Activated T-cell treated with anti-CD3 and anti-CD28 coated beads, Interleukin-2, amount 50 U/mL, for 4 hours (primary cell): ENCODE data around the gene PTGS1. TPM values are rescaled to one million over a fixed set of nuclear protein-coding genes. Genes with fewer than 3 reads are reported as not detected.

Experiments
- ATAC-seq, 2 donors: fragments of 200-7000 bp; cut with Tn5 transposase; one replicate each; pipeline ENCODE4 v1.10.0; 2021
- DNase-seq: peaks from one replicate; pipeline ENCODE4 v3.0.0-alpha.2; 2020
- H3K27me3 Mint-ChIP-seq: one replicate; pipeline ENCODE4 v1.8.0; 2021; ENCODE audit warnings: low read depth, mixed read lengths
- H3K36me3 Mint-ChIP-seq: one replicate; pipeline ENCODE4 v1.8.0; 2022; ENCODE audit warnings: mixed read lengths; ENCODE audit not compliant: insufficient read depth
- H3K4me1 Mint-ChIP-seq: one replicate; pipeline ENCODE4 v1.8.0; 2021; ENCODE audit warnings: low read depth, mixed read lengths
- H3K4me3 Mint-ChIP-seq: one replicate; pipeline ENCODE4 v1.8.0; 2021; ENCODE audit warnings: mild to moderate bottlenecking, moderate library complexity, mixed read lengths
- H3K9me3 Mint-ChIP-seq: one replicate; pipeline ENCODE4 v1.8.0; 2021; ENCODE audit warnings: mixed read lengths
- total RNA-seq, 3 donors: library from RNA; stranded (reverse); gene quantifications; one replicate each; pipeline ENCODE4 v1.2.1, GENCODE V29; 2021

Gene PTGS1
- total RNA-seq, 3 donors from 2014 or later, result 0.18 to 0.35 (median 0.35) TPM

DNA sequence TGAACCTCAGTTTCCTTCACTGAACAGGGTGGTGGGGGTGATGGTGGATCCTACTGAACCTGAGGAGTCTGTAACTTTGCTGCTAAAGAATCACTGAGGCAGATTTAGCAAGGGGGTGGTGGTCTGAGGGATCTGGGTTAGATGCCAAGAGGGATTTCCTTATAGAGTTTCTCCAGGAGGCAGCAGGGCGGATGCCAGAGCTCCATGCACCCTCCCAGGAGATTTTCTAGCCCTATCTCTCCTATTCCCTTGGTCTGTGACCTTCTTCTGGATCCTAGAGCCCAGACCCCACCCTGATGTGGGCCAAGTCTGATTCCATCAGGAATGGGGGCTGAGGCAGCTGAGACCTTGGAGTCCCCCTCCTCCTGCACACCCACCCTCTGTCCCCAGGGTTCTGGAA is 6.0 kb downstream of the PTGS1 start:
- Mint-ChIP-seq H3K4me3 (no peak overlapping the region), H3K4me1 (peaks cover 5% of the 10 kb centered on the region), H3K36me3 (no peaks in the 10 kb centered on the region), H3K9me3 (peaks cover 10% of the 10 kb centered on the region), H3K27me3 (peaks cover 28% of the 10 kb centered on the region)
- ATAC-seq (no peak), DNase-seq (no peak)

GRCh38 chr9:122377241-122378164 is 6.7 kb downstream of the PTGS1 start:
- H3K36me3 Mint-ChIP-seq, result no peaks in the 10 kb centered on the region
- ATAC-seq (no peak), DNase-seq (no peak)
- H3K9me3 Mint-ChIP-seq, result peaks cover 10% of the 10 kb centered on the region
- H3K4me1 Mint-ChIP-seq, result no peaks in the 10 kb centered on the region
- H3K27me3 Mint-ChIP-seq, result peaks cover 21% of the 10 kb centered on the region
- H3K4me3 Mint-ChIP-seq, result no peak overlapping the region

- Mint-ChIP-seq H3K4me1 (no peaks in the 10 kb centered on the region), H3K36me3 (no peaks in the 10 kb centered on the region), H3K9me3 (peaks cover 10% of the 10 kb centered on the region), H3K4me3 (no peak overlapping the region), H3K27me3 (peaks cover 15% of the 10 kb centered on the region)
- DNase-seq (no peak), ATAC-seq (no peak)
Observed at GRCh38 chr9:122378236-122378635, 7.4 kb downstream of the PTGS1 start.

DNA sequence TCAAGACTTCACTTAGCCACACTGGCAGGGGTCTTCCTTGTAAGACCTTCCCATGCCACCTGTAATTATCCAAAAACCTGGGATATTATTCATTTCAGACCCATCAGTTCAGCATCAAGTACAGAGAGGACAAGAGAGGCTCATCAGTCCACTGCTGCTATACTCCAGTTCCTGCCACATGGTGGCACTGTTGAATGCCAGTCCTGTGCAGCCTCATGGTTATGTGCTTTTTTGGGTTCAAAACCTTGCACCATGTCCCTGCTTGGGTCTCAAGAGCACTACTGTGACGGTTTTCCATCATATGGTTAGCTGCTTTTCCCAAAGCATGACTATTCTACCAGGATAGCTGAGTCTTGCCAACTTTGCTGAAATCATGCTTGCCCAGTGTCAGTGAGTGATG is 8.5 kb downstream of the PTGS1 start:
- H3K36me3 Mint-ChIP-seq, result no peaks in the 10 kb centered on the region
- ATAC-seq, result no peak

GRCh38 chr9:122380293-122380692 is 9.5 kb downstream of the PTGS1 start:
- no peak overlapping the region for H3K4me3 Mint-ChIP-seq
- H3K36me3 Mint-ChIP-seq, result no peaks in the 10 kb centered on the region
- DNase-seq, result no peak
- no peak for ATAC-seq
- H3K4me1 Mint-ChIP-seq, result no peaks in the 10 kb centered on the region
- peaks cover 10% of the 10 kb centered on the region for H3K9me3 Mint-ChIP-seq
- H3K27me3 Mint-ChIP-seq, result peaks cover 9% of the 10 kb centered on the region

More for the DNA sequence above, 8.5 kb downstream of the PTGS1 start:
- H3K4me1 Mint-ChIP-seq, result no peaks in the 10 kb centered on the region
- H3K9me3 Mint-ChIP-seq, result peaks cover 10% of the 10 kb centered on the region
- H3K27me3 Mint-ChIP-seq, result peaks cover 12% of the 10 kb centered on the region
- H3K4me3 Mint-ChIP-seq, result no peak overlapping the region
- no peak for DNase-seq

DNA sequence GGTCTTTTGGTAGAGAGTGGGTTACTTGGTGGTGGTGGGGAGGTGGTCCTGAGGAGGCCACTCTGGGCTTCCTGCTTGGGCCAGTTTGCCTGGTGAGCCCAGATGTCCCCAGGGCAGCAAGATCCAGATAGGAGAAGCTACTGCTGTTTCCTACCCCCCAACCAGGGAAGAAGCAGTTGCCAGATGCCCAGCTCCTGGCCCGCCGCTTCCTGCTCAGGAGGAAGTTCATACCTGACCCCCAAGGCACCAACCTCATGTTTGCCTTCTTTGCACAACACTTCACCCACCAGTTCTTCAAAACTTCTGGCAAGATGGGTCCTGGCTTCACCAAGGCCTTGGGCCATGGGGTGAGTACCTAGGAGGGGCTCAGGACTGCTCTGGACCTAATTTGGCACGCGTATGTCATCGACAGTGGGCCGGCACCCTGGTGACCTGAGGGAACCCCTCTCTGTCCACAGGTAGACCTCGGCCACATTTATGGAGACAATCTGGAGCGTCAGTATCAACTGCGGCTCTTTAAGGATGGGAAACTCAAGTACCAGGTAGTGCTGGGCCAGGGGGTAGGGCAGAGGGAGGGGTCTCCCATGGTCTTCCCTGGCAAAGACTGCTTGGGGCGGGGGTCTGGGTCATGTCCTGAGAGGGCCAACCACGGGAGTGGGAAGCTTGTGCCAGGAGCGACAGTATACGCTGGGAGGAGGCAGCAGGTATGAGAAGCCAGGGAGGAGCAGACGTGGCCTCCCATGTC is 10.6 kb downstream of the PTGS1 start:
- H3K36me3 Mint-ChIP-seq, result no peaks in the 10 kb centered on the region
- peaks cover 4% of the 10 kb centered on the region for H3K27me3 Mint-ChIP-seq
- ATAC-seq, result no peak
- peaks cover 10% of the 10 kb centered on the region for H3K9me3 Mint-ChIP-seq
- no peaks in the 10 kb centered on the region for H3K4me1 Mint-ChIP-seq
- no peak for DNase-seq
- H3K4me3 Mint-ChIP-seq, result no peak overlapping the region

DNA sequence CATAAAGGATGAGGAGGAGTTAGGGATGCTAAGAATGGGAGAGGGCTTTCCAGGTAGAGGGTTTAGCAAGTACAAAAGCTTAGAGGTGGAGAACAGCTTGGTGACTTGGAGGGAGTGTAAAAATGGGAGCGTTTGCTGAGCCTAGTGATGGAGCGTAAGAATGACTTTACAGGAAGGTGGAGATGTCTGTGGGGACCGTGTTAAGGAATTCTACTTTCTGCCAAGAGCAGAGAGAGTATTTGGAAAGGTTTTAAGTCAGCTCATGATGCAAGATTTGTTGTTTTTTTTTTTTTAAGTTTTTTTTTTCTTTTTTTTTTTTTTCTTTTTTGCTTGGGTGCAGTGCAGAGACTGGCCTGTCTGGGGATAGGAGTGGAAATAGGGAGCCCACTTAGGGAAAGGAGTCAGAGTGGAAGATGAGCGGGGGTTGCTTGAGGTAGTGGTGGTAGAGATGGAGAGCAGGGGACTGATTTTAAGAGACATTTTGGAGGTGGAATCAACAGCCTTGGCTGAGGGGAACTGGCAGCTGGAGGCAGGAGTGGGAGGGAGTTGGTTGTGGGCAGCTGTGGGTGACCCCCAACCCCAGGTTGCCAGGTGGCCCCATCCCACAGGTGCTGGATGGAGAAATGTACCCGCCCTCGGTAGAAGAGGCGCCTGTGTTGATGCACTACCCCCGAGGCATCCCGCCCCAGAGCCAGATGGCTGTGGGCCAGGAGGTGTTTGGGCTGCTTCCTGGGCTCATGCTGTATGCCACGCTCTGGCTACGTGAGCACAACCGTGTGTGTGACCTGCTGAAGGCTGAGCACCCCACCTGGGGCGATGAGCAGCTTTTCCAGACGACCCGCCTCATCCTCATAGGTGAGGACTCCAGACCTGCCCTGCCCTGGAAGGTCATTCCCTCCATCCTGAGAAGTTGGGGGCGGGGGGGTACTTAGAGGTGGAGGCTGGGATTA is 12.4 kb downstream of the PTGS1 start:
- peaks cover 1% of the 10 kb centered on the region for H3K27me3 Mint-ChIP-seq
- DNase-seq, result no peak
- no peaks in the 10 kb centered on the region for H3K4me1 Mint-ChIP-seq
- no peak overlapping the region for H3K4me3 Mint-ChIP-seq
- H3K9me3 Mint-ChIP-seq, result peaks cover 10% of the 10 kb centered on the region
- peak in 1 of 2 donors; percentile 14 for ATAC-seq
- H3K36me3 Mint-ChIP-seq, result no peaks in the 10 kb centered on the region

DNA sequence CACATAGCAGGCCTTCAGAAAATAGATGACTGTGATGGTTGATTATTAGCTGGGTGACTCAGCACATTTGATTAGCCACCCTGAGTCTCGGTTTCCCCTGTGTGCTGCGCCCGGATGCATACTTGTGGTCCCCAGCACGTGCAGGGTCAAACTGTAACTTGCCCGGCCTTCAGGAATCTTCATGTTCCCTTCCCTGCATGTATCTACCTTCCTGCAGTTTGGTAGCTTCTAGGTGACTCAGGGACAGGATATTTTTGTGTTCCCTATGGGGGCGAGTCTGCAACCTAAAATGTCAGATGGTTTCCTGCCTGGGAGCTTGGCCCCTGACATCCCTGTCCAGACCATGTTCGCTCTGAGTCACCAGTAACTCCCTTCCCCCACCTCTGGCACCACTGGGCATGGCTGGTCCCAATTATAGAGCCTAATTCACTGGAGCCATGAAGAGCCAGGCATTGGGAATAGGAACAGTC is 13.2 kb downstream of the PTGS1 start:
- no peak for ATAC-seq
- peaks cover 2% of the 10 kb centered on the region for H3K27me3 Mint-ChIP-seq

DNA sequence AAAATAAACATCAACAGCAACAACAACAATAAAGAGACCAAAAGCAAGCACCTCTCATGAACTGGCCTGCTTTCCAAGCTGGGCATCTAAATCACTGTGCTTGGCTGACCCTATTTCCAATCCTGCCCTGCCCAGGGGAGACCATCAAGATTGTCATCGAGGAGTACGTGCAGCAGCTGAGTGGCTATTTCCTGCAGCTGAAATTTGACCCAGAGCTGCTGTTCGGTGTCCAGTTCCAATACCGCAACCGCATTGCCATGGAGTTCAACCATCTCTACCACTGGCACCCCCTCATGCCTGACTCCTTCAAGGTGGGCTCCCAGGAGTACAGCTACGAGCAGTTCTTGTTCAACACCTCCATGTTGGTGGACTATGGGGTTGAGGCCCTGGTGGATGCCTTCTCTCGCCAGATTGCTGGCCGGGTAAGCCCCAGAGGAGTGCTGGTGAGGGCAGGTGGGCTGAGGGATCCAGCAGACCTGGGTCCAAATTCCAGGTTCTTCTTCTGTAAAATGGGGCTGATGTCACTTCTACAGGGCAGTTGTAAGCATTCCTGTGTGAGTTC is 15.6 kb downstream of the PTGS1 start:
- Mint-ChIP-seq H3K27me3 (peaks cover 12% of the 10 kb centered on the region), H3K4me1 (no peaks in the 10 kb centered on the region), H3K4me3 (no peak overlapping the region), H3K9me3 (no peaks in the 10 kb centered on the region), H3K36me3 (no peaks in the 10 kb centered on the region)
- DNase-seq (no peak), ATAC-seq (no peak)

More for the DNA sequence above, 13.2 kb downstream of the PTGS1 start:
- Mint-ChIP-seq H3K4me1 (no peaks in the 10 kb centered on the region), H3K4me3 (no peak overlapping the region), H3K9me3 (peaks cover 9% of the 10 kb centered on the region), H3K36me3 (no peaks in the 10 kb centered on the region)
- DNase-seq, result no peak

DNA sequence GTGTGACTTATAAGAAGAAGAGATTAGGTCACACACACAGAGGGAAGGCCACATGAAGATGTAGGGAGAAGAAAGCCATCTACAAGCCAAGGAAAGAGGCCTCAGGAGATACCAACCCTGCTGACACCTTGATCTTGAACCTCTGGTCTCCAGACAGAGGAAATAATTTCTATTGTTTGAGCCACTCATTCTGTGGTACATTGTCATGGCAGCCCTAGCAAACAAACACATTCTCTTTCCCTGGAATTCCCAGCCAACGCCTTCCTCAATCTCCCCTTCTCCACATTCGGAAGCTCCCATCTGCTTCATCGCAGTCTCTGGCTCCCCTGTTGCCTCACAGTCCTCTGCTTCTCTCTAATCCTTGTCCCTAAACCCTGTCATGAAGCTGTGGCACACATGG is 16.7 kb downstream of the PTGS1 start:
- DNase-seq (no peak), ATAC-seq (no peak)
- no peak overlapping the region for H3K4me3 Mint-ChIP-seq
- no peaks in the 10 kb centered on the region for H3K4me1 Mint-ChIP-seq
- no peaks in the 10 kb centered on the region for H3K9me3 Mint-ChIP-seq
- H3K27me3 Mint-ChIP-seq, result peaks cover 12% of the 10 kb centered on the region
- H3K36me3 Mint-ChIP-seq, result no peaks in the 10 kb centered on the region

DNA sequence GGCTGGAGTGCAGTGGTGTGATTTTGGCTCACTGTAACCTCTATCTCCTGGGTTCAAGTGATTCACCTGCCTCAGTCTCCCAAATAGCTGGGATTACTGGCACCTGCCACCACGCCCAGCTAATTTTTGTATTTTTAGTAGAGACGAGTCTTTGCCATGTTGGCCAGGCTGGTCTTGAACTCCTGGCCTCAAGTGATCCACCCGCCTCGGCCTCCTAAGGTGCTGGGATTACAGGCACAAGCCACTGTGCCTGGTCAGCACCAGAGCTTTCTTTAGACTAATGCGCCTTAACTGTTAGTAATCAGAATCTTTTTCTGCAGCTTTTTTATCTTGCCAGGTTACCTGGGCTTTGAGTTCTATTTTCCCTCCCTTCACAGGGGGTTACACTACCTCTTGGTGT is 18.4 kb downstream of the PTGS1 start:
- H3K4me1 Mint-ChIP-seq, result no peaks in the 10 kb centered on the region
- ATAC-seq, result no peak

GRCh38 chr9:122389799-122390481 is 19.1 kb downstream of the PTGS1 start:
- H3K27me3 Mint-ChIP-seq, result peaks cover 12% of the 10 kb centered on the region
- H3K9me3 Mint-ChIP-seq, result no peaks in the 10 kb centered on the region
- no peak overlapping the region for H3K4me3 Mint-ChIP-seq
- DNase-seq, result no peak
- H3K4me1 Mint-ChIP-seq, result no peaks in the 10 kb centered on the region
- no peaks in the 10 kb centered on the region for H3K36me3 Mint-ChIP-seq
- ATAC-seq, result no peak

More for the DNA sequence above, 18.4 kb downstream of the PTGS1 start:
- H3K36me3 Mint-ChIP-seq, result no peaks in the 10 kb centered on the region
- no peaks in the 10 kb centered on the region for H3K9me3 Mint-ChIP-seq
- H3K27me3 Mint-ChIP-seq, result peaks cover 12% of the 10 kb centered on the region
- no peak for DNase-seq
- H3K4me3 Mint-ChIP-seq, result no peak overlapping the region

DNA sequence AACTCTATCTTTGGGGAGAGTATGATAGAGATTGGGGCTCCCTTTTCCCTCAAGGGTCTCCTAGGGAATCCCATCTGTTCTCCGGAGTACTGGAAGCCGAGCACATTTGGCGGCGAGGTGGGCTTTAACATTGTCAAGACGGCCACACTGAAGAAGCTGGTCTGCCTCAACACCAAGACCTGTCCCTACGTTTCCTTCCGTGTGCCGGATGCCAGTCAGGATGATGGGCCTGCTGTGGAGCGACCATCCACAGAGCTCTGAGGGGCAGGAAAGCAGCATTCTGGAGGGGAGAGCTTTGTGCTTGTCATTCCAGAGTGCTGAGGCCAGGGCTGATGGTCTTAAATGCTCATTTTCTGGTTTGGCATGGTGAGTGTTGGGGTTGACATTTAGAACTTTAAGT is 21.5 kb downstream of the PTGS1 start:
- H3K9me3 Mint-ChIP-seq, result no peaks in the 10 kb centered on the region
- DNase-seq (no peak), ATAC-seq (no peak)
- no peaks in the 10 kb centered on the region for H3K36me3 Mint-ChIP-seq
- no peaks in the 10 kb centered on the region for H3K4me1 Mint-ChIP-seq
- H3K27me3 Mint-ChIP-seq, result peaks cover 12% of the 10 kb centered on the region
- H3K4me3 Mint-ChIP-seq, result no peak overlapping the region
